Measurements from ENCODE around the gene ITGA11. TPM values are rescaled to one million over a fixed set of nuclear protein-coding genes. Genes with fewer than 3 reads are reported as not detected.

ITGA11 gene
- total RNA-seq, 1 donor, result 567 TPM

DNA sequence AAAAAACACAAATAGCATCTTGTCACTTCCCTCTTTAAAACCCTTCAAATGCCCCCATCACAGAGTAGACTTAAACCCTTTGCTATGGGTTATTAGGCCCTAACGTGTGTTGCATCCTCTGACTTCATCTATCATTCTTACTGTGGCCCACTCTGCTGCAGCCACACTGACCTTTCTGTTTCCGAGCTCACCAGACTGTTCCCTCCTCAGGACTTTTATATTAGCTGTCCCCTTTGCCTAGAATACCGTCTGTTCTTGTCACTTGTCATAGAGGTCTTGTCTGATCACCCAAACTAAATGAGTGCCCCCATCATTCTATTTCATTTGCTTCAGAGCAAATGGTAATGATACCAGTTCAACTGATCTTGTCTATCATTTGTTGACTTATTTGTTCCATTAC lies 155.3 kb downstream of the ITGA11 start:
- no peaks in the 10 kb centered on the region for H3K36me3 ChIP-seq (ENCODE audit: insufficient read depth, low read length)
- TF ChIP-seq, protein P1, sequence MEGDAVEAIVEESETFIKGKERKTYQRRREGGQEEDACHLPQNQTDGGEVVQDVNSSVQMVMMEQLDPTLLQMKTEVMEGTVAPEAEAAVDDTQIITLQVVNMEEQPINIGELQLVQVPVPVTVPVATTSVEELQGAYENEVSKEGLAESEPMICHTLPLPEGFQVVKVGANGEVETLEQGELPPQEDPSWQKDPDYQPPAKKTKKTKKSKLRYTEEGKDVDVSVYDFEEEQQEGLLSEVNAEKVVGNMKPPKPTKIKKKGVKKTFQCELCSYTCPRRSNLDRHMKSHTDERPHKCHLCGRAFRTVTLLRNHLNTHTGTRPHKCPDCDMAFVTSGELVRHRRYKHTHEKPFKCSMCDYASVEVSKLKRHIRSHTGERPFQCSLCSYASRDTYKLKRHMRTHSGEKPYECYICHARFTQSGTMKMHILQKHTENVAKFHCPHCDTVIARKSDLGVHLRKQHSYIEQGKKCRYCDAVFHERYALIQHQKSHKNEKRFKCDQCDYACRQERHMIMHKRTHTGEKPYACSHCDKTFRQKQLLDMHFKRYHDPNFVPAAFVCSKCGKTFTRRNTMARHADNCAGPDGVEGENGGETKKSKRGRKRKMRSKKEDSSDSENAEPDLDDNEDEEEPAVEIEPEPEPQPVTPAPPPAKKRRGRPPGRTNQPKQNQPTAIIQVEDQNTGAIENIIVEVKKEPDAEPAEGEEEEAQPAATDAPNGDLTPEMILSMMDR (IDR thresholded peaks at IDR 0.05; ENCODE audit: extremely low read depth, low read depth, low read length), result no peak
- H3K4me2 ChIP-seq (ENCODE audit: insufficient read depth, low read length), result peak overlapping the region; percentile 97
- peak overlapping the region; percentile 91 for H3K4me3 ChIP-seq (ENCODE audit: insufficient read depth, low read length)
- H3K9me3 ChIP-seq (ENCODE audit: low read depth, low read length), result no peaks in the 10 kb centered on the region
- H3K79me2 ChIP-seq (ENCODE audit: insufficient read depth, low read length), result peaks cover 46% of the 10 kb centered on the region
- no peaks in the 10 kb centered on the region for H3K27me3 ChIP-seq (ENCODE audit: insufficient read depth, low read length)
- peak overlapping the region; percentile 91 for H2AFZ ChIP-seq (ENCODE audit: low read length)
- H4K20me1 ChIP-seq (ENCODE audit: insufficient read depth, low read length), result peaks cover 34% of the 10 kb centered on the region
- peak; percentile 60 for DNase-seq (ENCODE audit: insufficient read length, low spot score, missing footprints)
- peak overlapping the region; percentile 87 for H3K27ac ChIP-seq (ENCODE audit: low read depth, low read length)
- H3K4me1 ChIP-seq (ENCODE audit: insufficient read depth, low read length), result peaks cover 65% of the 10 kb centered on the region

- Histone ChIP-seq H4K20me1 (ENCODE audit: insufficient read depth, low read length) (peaks cover 20% of the 10 kb centered on the region), H3K4me2 (ENCODE audit: insufficient read depth, low read length) (no peak overlapping the region), H3K9me3 (ENCODE audit: low read depth, low read length) (no peaks in the 10 kb centered on the region), H3K79me2 (ENCODE audit: insufficient read depth, low read length) (peaks cover 32% of the 10 kb centered on the region), H3K27me3 (ENCODE audit: insufficient read depth, low read length) (no peaks in the 10 kb centered on the region), H3K4me3 (ENCODE audit: insufficient read depth, low read length) (no peak overlapping the region), H3K27ac (ENCODE audit: low read depth, low read length) (no peak overlapping the region), H3K36me3 (ENCODE audit: insufficient read depth, low read length) (no peaks in the 10 kb centered on the region), H2AFZ (ENCODE audit: low read length) (no peak overlapping the region), H3K4me1 (ENCODE audit: insufficient read depth, low read length) (peaks cover 62% of the 10 kb centered on the region)
- no peak for DNase-seq (ENCODE audit: insufficient read length, low spot score, missing footprints)
- TF ChIP-seq, protein P1 (IDR thresholded peaks at IDR 0.05; ENCODE audit: extremely low read depth, low read depth, low read length), result no peak
These were observed 156.7 kb downstream of the ITGA11 start for GRCh38 chr15:68275165-68275746.

DNA sequence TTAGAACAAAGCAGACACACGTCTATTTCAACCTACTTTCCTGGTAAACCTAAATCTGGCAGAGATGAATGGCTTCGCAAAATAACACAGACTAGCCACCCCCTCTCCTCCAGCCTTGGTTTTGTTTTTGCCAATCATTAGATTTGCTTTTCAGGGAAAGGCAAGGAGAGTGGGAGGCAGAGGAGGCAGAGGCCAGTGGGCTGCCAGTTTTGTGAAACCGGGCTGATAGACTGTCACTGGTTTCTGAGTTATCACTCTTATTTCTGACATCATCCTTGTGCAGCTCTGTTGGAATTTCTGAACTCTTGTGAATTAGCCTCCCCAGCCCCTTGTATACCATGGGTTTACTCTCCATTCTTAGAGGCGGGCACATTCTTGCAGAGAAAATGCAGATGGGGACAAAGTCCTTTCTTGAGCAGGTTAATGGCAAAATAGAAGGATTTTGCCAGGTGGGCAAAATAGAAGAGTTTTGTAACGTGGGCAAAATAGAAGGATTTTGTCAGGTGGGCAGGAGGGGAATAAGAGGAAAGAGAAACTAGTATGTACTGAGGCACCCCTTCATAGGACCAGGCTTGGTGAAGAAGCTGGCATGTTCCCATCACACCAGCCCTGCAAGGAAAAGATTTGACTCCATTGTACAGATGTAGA lies 157.6 kb downstream of the ITGA11 start:
- no peak for DNase-seq (ENCODE audit: insufficient read length, low spot score, missing footprints)
- Histone ChIP-seq H3K36me3 (ENCODE audit: insufficient read depth, low read length) (no peaks in the 10 kb centered on the region), H3K4me3 (ENCODE audit: insufficient read depth, low read length) (no peak overlapping the region), H3K27ac (ENCODE audit: low read depth, low read length) (no peak overlapping the region), H3K27me3 (ENCODE audit: insufficient read depth, low read length) (no peaks in the 10 kb centered on the region), H4K20me1 (ENCODE audit: insufficient read depth, low read length) (peaks cover 11% of the 10 kb centered on the region), H3K9me3 (ENCODE audit: low read depth, low read length) (no peaks in the 10 kb centered on the region), H3K4me2 (ENCODE audit: insufficient read depth, low read length) (no peak overlapping the region), H3K4me1 (ENCODE audit: insufficient read depth, low read length) (peaks cover 53% of the 10 kb centered on the region), H3K79me2 (ENCODE audit: insufficient read depth, low read length) (peaks cover 23% of the 10 kb centered on the region), H2AFZ (ENCODE audit: low read length) (no peak overlapping the region)
- TF ChIP-seq, protein P1 (IDR thresholded peaks at IDR 0.05; ENCODE audit: extremely low read depth, low read depth, low read length), result no peak

DNA sequence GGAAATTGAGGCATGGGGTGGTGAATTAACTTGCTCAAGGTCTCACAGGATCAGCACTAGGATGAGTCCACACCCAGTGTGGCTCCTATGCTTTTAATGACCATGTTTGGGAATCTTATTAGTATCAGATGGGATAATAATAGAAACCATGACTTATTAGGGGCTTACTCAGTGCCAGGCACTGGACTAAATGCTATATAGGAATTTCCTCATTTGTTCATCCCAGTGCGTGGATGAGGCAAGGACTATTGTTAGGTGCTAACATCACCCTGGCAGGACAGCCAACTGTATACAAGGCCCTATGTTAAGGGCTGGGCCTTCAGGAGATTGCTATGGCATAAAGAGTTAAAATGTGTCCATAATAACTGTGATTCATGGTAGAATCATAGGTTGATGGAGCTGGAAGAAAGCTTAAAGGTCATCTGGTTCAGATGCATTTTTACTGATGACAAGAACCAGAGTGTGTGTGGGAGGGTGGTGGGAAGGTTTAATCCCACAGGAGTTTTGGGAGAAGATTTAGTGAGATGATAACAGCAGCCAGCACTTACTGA lies 159.2 kb downstream of the ITGA11 start:
- peaks cover 9% of the 10 kb centered on the region for H3K79me2 ChIP-seq (ENCODE audit: insufficient read depth, low read length)
- H3K4me3 ChIP-seq (ENCODE audit: insufficient read depth, low read length), result no peak overlapping the region
- peak overlapping the region; percentile 69 for H3K4me2 ChIP-seq (ENCODE audit: insufficient read depth, low read length)
- no peaks in the 10 kb centered on the region for H3K27me3 ChIP-seq (ENCODE audit: insufficient read depth, low read length)
- TF ChIP-seq, protein P1 (IDR thresholded peaks at IDR 0.05; ENCODE audit: extremely low read depth, low read depth, low read length), result no peak
- DNase-seq (ENCODE audit: insufficient read length, low spot score, missing footprints), result peak; percentile 85
- H3K4me1 ChIP-seq (ENCODE audit: insufficient read depth, low read length), result peaks cover 48% of the 10 kb centered on the region
- no peaks in the 10 kb centered on the region for H3K36me3 ChIP-seq (ENCODE audit: insufficient read depth, low read length)
- no peaks in the 10 kb centered on the region for H4K20me1 ChIP-seq (ENCODE audit: insufficient read depth, low read length)
- no peaks in the 10 kb centered on the region for H3K9me3 ChIP-seq (ENCODE audit: low read depth, low read length)
- peak overlapping the region; percentile 75 for H3K27ac ChIP-seq (ENCODE audit: low read depth, low read length)
- no peak overlapping the region for H2AFZ ChIP-seq (ENCODE audit: low read length)

Measured in osteoblast (primary cell).